IMR-90 (cell line): ENCODE data around the gene GCLC. TPM values are rescaled to one million over a fixed set of nuclear protein-coding genes. Genes with fewer than 3 reads are reported as not detected.

Experiments used
- ATAC-seq: fragments of 200-7000 bp; cut with Tn5 transposase; 2 replicates; pipeline ENCODE4 v1.9.1; 2020; ENCODE audit warnings: low read depth, mild to moderate bottlenecking, moderate library complexity
- BruUV-seq: library from RNA; stranded (reverse); fragments of 400-500 nt; replicated peaks from 2 replicates; lab custom pipeline; 2021; lab: Mats Ljungman, UMichigan
- CTCF ChIA-PET: fragments of 300-600 bp; formaldehyde crosslinking; extraction: SDS; loops from one replicate; lab custom pipeline; 2021; ENCODE audit warnings: antibody characterized with exemption; lab: Yijun Ruan, JAX
- POLR2A ChIA-PET: fragments of 300-600 bp; sonication (Branson Sonifier 250); formaldehyde crosslinking; loops from one replicate; lab custom pipeline; 2022; ENCODE audit warnings: antibody characterized with exemption; ENCODE audit not compliant: unreplicated experiment; lab: Charles Lee
- DNase-seq: peaks from one replicate; pipeline ENCODE4 v3.0.0; 2013
- H2AFZ ChIP-seq: replicated peaks from 2 replicates; pipeline ENCODE3; 2013; ENCODE audit warnings: low read length, mild to moderate bottlenecking; ENCODE audit not compliant: poor library complexity
- H2AK5ac ChIP-seq: 2 replicates; pipeline ENCODE4 v1.6.1; 2013; ENCODE audit warnings: low read depth, low read length, inconsistent platforms
- H2AK9ac ChIP-seq: replicated peaks from 2 replicates; pipeline ENCODE3; 2013; ENCODE audit warnings: mild to moderate bottlenecking, low read depth, low read length, moderate library complexity; ENCODE audit not compliant: poor library complexity
- H2BK120ac ChIP-seq: 2 replicates; pipeline ENCODE4 v1.6.1; 2013; ENCODE audit warnings: low read depth, low read length, inconsistent platforms
- H2BK15ac ChIP-seq: 3 replicates; pipeline ENCODE4 v1.6.1; 2013; ENCODE audit warnings: low read depth, low read length, inconsistent platforms
- H2BK20ac ChIP-seq: 2 replicates; pipeline ENCODE4 v1.6.1; 2013; ENCODE audit warnings: low read depth, mild to moderate bottlenecking, inconsistent platforms, low read length, moderate library complexity
- H2BK5ac ChIP-seq: 2 replicates; pipeline ENCODE4 v1.6.1; 2013; ENCODE audit warnings: mild to moderate bottlenecking, low read depth, low read length, inconsistent platforms; ENCODE audit not compliant: poor library complexity, severe bottlenecking
- H3K14ac ChIP-seq: replicated peaks from 2 replicates; pipeline ENCODE4 v1.6.1; 2013; ENCODE audit warnings: low read depth, low read length, inconsistent platforms
- H3K18ac ChIP-seq: 2 replicates; pipeline ENCODE4 v1.6.1; 2013; ENCODE audit warnings: low read depth, low read length, control low read depth
- H3K23ac ChIP-seq: 2 replicates; pipeline ENCODE4 v1.6.1; 2013; ENCODE audit warnings: low read depth, low read length, inconsistent platforms
- H3K27ac ChIP-seq: 2 replicates; pipeline ENCODE4 v1.5.1; 2013; ENCODE audit warnings: mild to moderate bottlenecking, control low read depth, low read length; ENCODE audit not compliant: insufficient read depth
- H3K27me3 ChIP-seq: 2 replicates; pipeline ENCODE4 v1.6.1; 2013; ENCODE audit warnings: low read length; ENCODE audit not compliant: control insufficient read depth, insufficient read depth
- H3K36me3 ChIP-seq: 2 replicates; pipeline ENCODE4 v1.6.1; 2013; ENCODE audit warnings: low read length, mixed read lengths; ENCODE audit not compliant: control insufficient read depth, insufficient read depth
- H3K4ac ChIP-seq: 2 replicates; pipeline ENCODE4 v1.6.1; 2013; ENCODE audit warnings: low read depth, low read length, inconsistent platforms
- H3K4me1 ChIP-seq: 2 replicates; pipeline ENCODE4 v1.6.1; 2013; ENCODE audit warnings: low read length, mixed read lengths; ENCODE audit not compliant: control insufficient read depth, insufficient read depth
- H3K4me2 ChIP-seq: 2 replicates; pipeline ENCODE4 v1.6.1; 2013; ENCODE audit warnings: low read depth, mild to moderate bottlenecking, control low read depth, low read length, moderate library complexity
- H3K4me3 ChIP-seq: 2 replicates; pipeline ENCODE4 v1.5.1; 2013; ENCODE audit warnings: low read depth, mild to moderate bottlenecking, control low read depth, low read length, moderate library complexity; ENCODE audit not compliant: insufficient read depth
- H3K56ac ChIP-seq: 2 replicates; pipeline ENCODE4 v1.6.1; 2013; ENCODE audit warnings: low read length, inconsistent platforms; ENCODE audit not compliant: insufficient read depth; ENCODE audit errors: extremely low read depth
- H3K79me1 ChIP-seq, 2 experiments: 2 replicates each; pipeline ENCODE4 v1.6.1; 2013; ENCODE audit warnings: low read length in 2 of 2, inconsistent platforms in 1 of 2, low read depth in 1 of 2
- H3K9ac ChIP-seq: 2 replicates; pipeline ENCODE4 v1.6.1; 2013; ENCODE audit warnings: low read depth, low read length, control low read depth
- H3K9me1 ChIP-seq: 2 replicates; pipeline ENCODE4 v1.6.1; 2013; ENCODE audit warnings: low read length, inconsistent platforms; ENCODE audit not compliant: insufficient read depth
- H3K9me3 ChIP-seq: 2 replicates; pipeline ENCODE4 v1.6.1; 2013; ENCODE audit warnings: low read length; ENCODE audit not compliant: control insufficient read depth, insufficient read depth
- H4K20me1 ChIP-seq: 2 replicates; pipeline ENCODE4 v1.6.1; 2013; ENCODE audit warnings: low read length, inconsistent platforms; ENCODE audit not compliant: insufficient read depth
- H4K5ac ChIP-seq: 2 replicates; pipeline ENCODE4 v1.6.1; 2013; ENCODE audit warnings: mild to moderate bottlenecking, low read depth, low read length, control low read depth
- H4K8ac ChIP-seq, 2 experiments: 2 replicates each; pipeline ENCODE4 v1.6.1; 2013; ENCODE audit warnings: low read depth in 2 of 2, low read length in 2 of 2, control low read depth in 1 of 2, inconsistent platforms in 1 of 2
- H4K91ac ChIP-seq: 2 replicates; pipeline ENCODE4 v1.6.1; 2013; ENCODE audit warnings: low read depth, low read length, inconsistent platforms; ENCODE audit not compliant: insufficient read depth
- MAFK ChIP-seq: IDR thresholded peaks from 2 replicates; pipeline ENCODE4 v1.6.1; 2012; ENCODE audit warnings: low read depth, low read length, improper control_type of control experiment
- NFE2L2 ChIP-seq: fragments of 150-350 bp; IDR thresholded peaks from 2 replicates; pipeline ENCODE4 v1.6.1; 2016; ENCODE audit warnings: low read depth, mild to moderate bottlenecking, low read length
- WGBS, 2 experiments: methylation state at CpG; one replicate each; pipeline versions ENCODE4 v1.1.5 to v1.1.7; 2013; ENCODE audit warnings: missing lambda C conversion rate in 2 of 2; ENCODE audit not compliant: insufficient read length in 1 of 2; ENCODE audit errors: extremely low coverage in 2 of 2; 5-methylcytosine and 5-hydroxymethylcytosine counted together
- dilution Hi-C: fragments of 300-500 bp; cut with HindIII; formaldehyde crosslinking; loops from one replicate; pipeline ENCODE4 v1.14.3; 2018; ENCODE audit warnings: low sequenced_read_pairs; ENCODE audit not compliant: unreplicated experiment
- in situ Hi-C: fragments of 300-500 bp; cut with MboI; formaldehyde crosslinking; loops from 3 replicates; pipeline ENCODE4 v1.14.3; 2019; ENCODE audit warnings: low sequenced_read_pairs, inconsistent platforms, mixed read lengths
- intact Hi-C: fragments of 100-400 bp; cut with micrococcal nuclease; formaldehyde crosslinking; loops from 2 replicates; pipeline ENCODE4 v1.10.0; 2022
- polyA plus RNA-seq, 3 experiments: library from polyadenylated mRNA; depleted of rRNA; stranded (reverse); fragments of >200 nt; gene quantifications; 2 replicates each; pipeline ENCODE4 v1.2.3, GENCODE V29; 2012; ENCODE audit warnings: low replicate concordance in 1 of 3
- total RNA-seq: library from RNA; depleted of rRNA; stranded (reverse); fragments of >200 nt; gene quantifications from 2 replicates; pipeline ENCODE4 v1.2.3, GENCODE V29; 2012

GCLC gene
- total and polyA plus RNA-seq, 2 of the 4 experiments (the other 2 are of a cell fraction) = 14.2 to 24.2 TPM

DNA sequence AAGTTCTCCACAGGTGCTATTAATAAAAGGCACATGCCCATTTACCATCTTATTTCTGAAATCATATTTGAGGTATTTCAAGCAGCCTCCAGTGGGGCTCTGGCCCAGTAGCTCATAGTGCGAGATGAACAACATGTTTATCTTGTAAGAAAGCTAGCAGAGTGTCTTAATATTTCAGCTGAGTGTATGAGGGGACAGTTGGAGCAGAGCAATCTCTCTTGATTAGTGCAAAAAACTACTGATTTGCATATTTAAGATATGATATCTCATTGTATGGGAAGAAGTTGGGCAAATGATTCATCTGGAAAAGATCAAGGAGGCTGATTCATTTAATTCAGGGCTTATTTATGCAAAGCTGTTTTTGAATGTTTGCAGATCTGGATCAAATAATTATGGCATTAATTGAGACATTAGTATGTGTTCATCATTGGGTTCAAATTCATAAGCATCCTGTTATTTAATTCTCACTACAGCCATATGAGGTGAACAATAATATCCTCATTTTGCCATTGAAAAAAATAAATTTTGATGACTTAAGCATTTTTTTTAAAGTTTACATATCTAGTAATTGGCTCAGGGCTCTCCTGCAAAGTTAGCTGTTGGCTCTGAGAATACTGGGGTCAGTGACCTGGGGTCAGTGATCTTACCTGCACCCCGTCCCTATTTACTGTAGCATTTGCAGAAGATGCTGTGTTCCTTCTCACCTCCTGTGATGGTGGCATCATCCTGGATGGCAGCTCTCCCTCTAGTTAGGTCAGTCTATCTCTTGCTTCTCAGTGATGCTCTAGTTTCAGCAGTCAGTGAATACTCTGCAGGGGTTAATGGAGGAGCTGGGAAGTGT lies 24.1 kb upstream of the GCLC start:
- ATAC-seq = peak; percentile 61

More for the DNA sequence above, 24.1 kb upstream of the GCLC start:
- BruUV-seq = no TSS peak
- ChIA-PET CTCF (no interaction called here), POLR2A (no interaction called here)
- Histone ChIP-seq H3K9me1 (0 out of 2 replicates have a peak, but pooled peaks cover 3% of the 10 kb centered on the region), H3K27ac (no peak overlapping the region), H3K4me2 (no peak overlapping the region), H2AFZ (no peak overlapping the region), H3K4me1 (no peaks in the 10 kb centered on the region), H4K20me1 (no peaks in the 10 kb centered on the region), H2BK20ac (no peak overlapping the region), H3K4me3 (no peak overlapping the region), H3K14ac (no peak overlapping the region), H2AK9ac (no peak overlapping the region), H3K9ac (no peak overlapping the region), H3K18ac (no peak overlapping the region), H2BK120ac (no peak overlapping the region), H4K8ac (no peak overlapping the region), H3K9me3 (no peaks in the 10 kb centered on the region), H2AK5ac (no peak overlapping the region), H3K23ac (no peak overlapping the region), H3K4ac (no peak overlapping the region), H3K27me3 (peaks cover 2% of the 10 kb centered on the region), H2BK5ac (no peak overlapping the region), H3K36me3 (no peaks in the 10 kb centered on the region), H3K79me1 (no peaks in the 10 kb centered on the region), H3K56ac (no peak overlapping the region), H4K91ac (no peak overlapping the region), H4K5ac (no peak overlapping the region), H2BK15ac (no peak overlapping the region)
- intact Hi-C loops = no loop called here
- in situ Hi-C loops = no loop called here
- dilution Hi-C loops = no loop called here
- DNase-seq = no peak
- peak; percentile 99 for TF ChIP-seq MAFK
- TF ChIP-seq NFE2L2 = no peak
- WGBS, 2 experiments = 40% methylated on average over 1 of the region's 2 CpGs; no CpG with 5 or more reads in 1 of the 2 experiments
